ENCODE measurements around the gene ZNF609.

Gene ZNF609

DNA sequence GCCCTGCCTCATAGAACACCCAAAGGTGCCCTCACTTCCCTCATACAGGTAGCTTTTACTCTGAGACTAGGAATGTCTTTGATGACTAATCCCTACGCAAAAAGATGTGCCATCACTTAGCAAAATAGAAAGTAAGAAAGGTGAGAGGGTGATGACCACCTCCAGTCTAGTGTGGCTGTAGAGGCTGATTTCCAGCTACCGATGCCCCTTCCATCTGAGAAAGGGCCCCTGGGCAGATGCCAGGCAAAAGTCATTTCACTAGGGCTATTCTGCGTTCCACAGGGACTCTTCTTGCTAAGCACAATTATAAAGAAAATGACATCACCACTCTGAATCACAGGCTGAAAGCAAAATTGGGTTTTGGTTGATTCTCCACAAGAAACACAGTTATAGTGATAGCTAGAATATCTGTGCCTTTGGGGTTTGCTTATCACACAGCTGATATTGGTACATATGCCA, 237.6 kb downstream of the ZNF609 start:
- no peak for DNase-seq (ENCODE audit: low spot score)

DNA sequence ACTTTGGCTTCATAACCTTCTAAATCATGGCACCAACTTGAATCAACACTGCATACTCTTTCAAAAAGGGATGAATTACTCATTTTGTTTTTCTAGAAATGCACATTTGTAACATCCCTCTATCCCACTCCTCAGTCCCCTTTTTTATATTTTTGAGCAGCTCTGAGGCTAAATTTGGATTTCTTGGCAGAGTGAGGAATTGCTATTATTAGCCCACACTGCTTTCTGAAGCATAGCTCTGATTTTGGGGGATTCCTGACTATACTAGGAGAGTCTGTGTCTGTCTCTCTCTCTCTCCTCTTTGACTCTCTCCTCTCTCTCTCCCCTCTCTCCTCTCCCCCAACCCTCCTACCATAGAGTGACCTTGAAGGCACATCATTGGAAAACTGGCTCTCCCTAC, 238.4 kb downstream of the ZNF609 start:
- DNase-seq (ENCODE audit: low spot score): no peak

DNA sequence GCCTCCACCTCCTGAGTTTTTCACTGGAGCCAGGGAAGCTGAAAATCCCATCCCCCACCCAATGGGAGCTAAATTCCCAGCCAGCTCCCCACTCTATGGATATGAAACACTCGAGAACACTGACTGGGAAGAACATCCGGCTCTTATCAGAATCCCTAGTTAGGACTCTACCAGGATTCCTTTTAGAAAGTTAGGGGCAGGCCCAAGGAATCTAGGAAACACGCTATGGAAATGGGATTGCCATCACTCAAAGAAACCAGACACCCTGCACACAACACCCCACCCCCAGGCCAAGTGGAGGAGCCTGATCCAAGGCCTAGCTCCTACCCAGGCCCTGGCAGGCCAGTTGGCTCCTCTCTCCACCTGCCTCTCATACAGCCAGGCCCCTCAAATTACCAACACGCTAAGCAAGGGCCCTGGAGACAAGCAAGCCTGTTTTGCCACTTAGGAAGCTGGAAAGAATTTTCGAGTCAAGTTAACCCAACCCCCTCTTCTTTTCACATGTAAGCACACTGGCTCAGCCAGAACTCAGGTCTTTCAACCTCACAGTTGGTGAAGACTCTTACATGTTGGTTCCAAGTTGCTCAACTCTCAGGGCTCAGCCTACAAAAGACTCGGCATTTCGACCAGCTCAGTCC, 239.5 kb downstream of the ZNF609 start:
- DNase-seq (ENCODE audit: low spot score): peak; percentile 82

DNA sequence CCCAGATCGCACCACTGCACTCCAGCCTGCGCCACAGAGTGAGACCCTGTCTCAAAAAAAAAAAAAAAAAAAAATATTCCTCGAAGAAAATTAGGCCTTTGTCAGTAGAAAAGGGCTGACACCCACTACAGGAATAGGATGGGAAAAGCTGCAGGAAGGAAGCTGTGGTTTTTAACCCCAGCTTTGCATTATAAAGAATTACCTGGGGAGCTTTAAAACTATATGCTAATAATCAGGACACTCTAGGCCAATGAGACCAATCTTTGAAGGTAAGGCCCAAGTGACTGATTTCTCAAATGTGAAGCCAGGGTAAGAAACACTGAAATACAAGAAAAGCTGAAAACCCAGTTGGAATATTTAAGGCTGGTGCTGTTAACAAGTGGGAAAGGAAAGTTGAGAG, 240.7 kb downstream of the ZNF609 start:
- no peak for DNase-seq (ENCODE audit: low spot score)

DNA sequence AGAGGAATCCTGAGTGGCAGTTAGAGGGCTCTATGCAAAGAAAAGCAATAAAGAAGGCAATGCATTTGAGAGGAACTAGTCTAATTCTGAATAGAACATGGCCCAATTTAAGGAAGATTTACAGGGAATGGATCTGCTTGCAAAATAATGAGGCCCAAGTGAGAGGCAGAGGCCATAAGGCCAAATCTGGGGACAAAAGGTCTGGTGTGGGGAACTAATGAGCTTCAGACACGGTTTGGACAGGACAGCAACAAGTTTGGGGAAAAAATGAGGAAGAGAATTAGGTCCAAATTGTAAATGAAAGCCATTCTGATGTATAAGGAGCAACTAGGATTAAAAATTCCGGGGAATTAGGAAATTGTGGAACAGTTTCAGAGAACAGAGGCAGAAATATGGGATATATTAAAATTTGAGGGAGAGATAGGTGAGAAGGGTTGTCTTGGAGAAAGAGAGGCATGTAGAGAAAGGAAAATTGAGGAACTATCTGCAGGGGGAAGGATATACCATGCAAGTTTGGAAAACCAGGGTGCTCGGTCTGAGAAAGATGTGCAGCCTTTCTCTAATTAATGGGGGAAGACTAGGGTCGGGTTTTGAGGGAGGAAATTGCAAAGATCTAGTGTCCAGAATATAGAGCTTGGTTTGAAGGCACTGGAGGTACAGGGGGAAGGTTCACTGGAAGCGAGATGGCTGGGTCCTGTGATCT, 241.3 kb downstream of the ZNF609 start:
- no peak for DNase-seq (ENCODE audit: low spot score)

DNA sequence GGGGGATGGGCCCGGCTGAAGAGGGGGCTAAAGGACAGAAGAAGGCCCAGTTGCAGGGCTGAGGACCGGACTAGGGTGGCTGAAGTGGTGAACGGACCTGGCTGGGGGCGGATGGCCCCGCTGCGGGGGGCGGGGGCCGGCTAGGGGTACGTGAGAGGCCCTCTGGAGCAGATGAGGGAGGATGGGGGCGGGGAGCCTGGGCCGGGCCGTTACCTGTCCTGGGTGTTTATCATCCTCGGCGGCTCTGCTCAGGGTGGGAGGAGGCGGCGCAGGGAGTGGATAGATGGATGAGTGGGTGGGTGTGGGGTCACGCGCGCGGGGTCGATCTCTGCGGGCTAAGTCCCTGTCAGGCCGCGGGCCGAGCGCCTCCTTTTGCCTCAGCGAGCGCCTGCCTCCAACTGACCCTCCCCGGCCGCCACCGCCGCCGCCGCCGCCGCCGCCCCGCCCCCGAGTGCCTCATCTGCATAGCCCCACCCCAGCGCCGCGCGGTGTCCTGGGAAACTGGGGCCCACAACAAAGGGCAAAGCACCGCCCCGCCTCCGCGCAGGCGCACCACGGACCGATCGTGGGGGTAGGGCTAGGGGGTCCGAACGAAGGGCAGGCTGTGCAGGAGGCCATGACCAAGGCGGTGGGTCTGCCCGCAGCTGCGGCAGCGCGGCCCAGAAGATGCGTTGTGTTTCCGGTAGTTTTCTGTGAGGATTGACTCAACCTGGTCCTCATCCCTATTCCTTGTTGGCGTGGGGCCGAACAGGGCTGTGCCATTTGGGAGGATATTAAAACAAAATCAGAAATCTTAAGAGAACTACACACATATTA, 242.6 kb downstream of the ZNF609 start:
- peak; percentile 99 for DNase-seq (ENCODE audit: low spot score)

DNA sequence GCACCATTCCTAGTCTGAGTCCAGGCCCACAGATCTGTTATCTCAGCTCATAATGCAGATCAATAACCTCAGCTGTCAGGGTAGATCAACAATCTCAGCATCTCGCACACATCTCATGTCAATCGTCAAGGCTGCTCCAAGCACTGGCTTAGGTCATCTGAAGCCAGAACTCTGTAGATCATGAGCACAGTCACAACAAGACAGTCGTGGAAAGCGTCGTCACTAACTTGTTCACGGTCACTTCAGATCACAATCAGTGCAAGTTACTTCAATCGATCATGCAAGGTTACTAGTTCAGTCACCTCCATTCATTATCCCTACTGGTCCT, 243.2 kb downstream of the ZNF609 start:
- no peak for DNase-seq (ENCODE audit: low spot score)

DNA sequence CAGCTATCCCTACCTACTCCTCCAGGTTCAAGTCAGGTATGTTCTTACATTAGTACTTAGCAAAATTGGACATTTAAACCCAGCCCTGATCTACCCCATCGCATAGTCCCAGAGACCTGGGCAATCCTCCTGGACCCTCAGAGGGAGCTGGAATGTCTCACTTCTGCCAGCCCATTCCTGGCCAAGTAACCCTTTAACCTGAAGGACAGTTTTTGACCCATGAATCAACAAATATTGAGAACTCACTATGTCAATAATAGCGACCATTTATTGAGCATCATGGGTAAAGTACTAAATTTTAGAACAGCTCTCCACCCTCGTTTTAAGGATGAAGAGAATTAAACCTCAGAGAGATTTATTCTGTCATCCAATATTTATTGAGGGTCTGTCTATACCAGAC, 244.6 kb downstream of the ZNF609 start:
- no peak for DNase-seq (ENCODE audit: low spot score)

DNA sequence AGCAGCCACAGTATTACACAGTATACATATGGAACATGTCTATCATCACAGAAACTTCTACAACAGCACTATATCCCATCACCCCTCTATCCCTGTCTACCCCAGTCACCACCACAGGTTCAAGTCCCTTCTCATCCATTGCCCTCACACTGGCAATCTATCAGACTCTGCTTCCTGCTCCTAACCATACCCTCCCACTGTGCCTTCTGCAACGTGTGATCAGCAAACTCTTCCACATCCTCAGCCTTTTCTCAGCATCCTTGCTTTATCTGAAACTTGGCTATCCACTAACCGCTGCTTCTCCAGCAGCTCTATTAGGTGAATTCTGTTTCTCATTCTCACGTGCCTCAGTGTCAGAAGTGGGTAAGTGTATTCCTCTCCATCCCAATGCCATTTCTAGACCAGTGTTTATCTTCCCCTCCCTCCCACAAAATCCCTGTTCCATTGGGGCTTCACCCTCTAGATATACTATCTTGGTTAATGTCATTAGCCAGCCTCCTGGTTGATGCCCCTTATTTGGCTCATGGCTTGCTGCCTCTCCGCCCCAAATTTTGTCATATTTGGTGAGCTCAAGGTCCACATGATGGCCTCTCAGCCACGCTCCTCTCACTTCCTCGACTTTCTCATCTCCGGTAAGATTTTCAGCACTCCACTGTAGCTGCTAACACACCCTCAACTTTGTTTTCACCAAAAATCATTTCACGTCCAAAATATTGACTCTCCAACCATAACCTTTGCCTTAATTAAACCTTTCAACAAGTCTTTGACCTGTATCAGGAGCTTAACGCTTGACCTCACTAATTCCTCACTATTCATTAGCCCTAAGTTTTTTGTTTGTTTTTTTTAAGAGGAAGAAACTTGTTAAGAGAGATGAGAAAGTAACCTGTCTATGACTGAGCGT, 245.9 kb downstream of the ZNF609 start:
- DNase-seq (ENCODE audit: low spot score): no peak

DNA sequence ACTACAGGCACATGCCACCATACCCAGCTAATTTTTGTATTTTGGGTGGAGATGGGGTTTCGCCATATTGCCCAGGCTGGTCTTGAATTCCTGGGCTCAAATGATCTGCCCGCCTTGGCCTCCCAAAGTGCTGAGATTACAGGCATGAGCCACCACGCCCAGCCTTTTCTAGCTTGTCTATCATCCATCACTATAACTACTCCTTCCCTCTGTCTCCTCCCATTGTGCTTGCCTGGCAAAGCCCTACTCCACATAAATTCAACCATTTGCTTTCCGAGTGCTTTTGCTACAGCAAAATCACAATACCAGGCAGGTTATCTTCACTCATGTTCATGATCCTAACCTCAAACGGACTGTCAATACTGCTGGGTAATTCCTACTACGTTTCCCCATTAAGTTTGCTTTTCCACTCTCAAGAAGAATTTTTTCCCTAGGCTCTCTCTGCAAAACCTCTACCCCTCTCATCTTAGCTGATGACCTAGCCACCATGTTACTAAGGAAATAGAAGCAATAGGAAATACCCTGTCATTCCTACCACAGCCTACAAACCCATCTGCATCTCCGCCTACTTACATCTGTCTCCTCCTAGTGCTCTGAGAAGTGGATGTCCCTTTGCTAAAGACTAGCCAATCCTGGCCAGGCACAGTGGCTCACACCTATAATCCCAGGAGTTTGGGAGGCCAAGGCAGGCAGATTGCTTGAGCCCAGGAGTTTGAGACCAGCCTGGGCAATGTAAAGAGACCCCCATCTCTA, 250.5 kb downstream of the ZNF609 start:
- DNase-seq (ENCODE audit: low spot score): no peak

DNA sequence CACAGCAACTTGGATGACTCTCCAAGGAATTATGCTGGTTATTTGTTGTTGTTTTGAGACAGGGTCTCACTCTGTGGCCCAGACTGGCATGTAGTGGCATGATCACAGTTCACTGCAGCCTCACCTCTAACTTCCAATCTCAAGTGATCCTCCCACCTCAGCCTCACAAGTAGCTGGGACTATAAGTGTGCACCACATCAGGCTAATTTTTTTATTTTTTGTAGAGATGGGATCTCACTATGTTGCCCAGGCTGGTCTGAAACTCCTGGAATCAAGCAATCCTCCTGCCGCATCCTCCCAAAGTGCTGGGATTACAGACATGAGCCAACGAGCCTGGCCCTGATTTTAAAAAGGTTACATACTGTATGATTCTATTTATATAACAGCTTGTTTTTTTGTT, 252.0 kb downstream of the ZNF609 start:
- DNase-seq (ENCODE audit: low spot score): no peak

DNA sequence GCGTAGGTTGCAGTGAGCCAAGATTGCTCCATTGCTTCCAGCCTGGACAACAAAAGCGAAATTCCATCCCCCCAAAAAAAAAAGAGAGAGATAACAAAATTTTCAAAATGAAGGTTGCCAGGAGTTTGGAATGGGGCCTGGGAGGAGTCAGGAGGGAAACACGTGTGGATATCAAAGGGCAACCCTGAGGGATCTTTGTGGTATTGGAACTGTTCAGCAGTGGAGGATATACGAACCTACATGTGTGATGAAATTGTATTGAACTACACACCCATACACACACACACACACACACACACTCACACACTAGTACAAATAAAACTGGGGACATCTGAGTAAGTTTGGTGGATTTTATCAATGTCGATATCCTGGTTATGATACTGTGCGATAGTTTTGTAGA, 253.2 kb downstream of the ZNF609 start:
- DNase-seq (ENCODE audit: low spot score): no peak

DNA sequence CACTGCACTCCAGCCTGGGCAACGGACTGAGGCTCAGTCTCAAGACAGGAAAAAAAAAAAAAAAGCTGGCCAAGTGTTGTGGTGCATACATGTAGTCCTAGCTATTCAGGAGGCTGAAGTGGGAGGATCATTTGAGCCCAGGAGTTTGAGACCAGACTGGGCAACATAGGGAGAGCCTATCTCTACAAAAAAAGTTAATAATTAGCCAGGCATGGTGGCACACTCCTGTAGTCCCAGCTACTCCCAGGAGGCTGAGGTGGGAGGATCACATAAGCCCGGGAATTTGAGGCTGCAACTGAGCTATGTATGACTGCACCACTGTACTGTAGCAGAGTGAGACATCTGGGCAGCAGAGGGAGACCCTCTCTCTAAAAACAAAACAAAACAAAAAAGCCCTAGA, 256.1 kb downstream of the ZNF609 start:
- DNase-seq (ENCODE audit: low spot score): no peak

DNA sequence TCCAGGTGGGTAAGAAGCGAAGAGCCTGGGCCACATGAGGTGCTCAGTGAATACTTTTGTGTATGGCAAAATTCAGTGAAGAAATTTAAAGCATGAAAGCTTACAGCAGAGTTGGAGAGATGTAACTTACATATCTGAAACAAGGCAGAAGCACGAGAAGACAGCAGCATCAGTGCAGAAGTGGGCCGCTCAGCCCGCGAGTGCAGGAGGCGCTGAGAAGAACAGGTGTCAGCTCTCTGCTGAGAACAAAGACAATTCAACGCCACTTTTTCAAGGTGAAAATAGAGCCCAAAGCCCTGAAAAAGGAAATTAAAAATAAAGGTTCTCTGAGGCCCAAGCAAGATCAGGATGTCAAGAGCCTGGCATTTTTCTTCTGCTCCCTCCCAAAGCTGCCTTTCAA, 256.8 kb downstream of the ZNF609 start:
- no peak for DNase-seq (ENCODE audit: low spot score)

DNA sequence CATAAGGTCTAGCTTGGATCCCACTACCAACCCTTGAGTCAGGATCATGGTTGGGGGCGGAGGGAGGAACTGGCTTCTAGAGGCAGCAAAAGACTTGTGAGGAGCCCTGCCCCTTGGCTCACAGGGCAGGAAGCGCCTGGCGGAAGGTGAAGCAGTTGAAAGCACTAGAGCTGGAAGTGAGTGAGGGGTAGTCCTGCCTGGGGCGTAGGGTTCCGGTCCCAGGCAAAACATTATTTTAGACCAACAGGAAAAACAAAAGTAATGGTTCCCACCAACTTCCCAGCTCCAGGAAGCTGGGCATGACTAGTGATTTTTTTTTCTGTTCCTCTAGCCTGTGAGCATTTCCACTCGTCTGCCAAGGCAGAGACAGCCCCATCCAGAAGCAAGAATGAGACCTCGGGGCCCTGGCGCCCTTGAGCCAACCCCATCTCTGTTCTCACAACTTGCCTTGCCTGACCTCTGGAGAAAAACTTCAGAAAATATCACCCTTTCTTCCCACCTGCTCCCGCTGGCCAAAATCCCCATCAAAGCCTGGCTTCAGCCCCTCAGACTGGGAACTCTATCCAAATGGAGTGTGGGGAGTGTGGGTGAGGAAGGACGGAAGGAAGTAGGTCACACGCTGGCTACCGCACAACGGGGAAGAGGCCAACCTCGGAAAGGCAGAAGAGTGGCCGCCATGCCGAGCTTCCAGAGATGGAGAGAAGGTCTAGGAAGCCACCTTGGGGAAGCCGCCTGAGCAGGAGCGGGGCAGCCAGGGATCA, 257.5 kb downstream of the ZNF609 start:
- DNase-seq (ENCODE audit: low spot score): no peak

DNA sequence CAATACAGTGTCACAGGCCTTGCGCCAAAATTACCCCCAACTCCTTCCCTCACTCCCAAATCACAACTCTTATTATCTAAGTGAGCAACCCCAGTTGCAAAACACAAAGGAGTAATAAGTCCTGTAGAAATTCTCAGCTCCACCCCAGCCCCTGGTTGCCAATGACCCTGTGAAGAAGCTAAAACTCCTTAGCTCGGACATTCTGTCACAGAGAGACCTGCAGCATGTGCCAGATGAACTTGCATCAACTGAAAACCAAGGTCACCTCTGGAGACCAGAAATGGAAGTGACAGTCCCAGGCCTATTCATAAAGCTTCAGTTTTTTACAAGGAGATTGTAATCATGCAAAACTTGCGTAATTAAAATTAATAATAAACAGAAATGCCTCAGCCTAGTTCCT, 259.8 kb downstream of the ZNF609 start:
- DNase-seq (ENCODE audit: low spot score): no peak

DNA sequence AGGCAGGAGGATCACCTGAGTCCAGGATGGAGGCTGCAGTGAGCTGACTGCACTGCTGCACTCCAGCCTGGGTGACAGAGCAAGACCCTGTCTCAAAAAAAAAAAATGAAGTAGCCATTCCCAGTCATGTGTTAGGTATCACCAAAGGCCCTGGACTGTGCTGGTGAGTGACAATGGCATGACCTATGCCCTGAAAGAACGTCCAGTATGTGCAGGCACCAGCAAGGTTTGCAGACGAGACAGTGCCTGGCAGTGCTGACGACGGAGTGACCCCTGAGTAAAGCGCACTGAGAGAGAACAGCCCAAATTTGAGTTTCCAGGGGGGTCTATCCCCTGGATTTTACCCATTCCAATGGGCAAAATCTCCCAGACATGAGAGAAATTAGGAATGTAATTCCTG, 269.8 kb downstream of the ZNF609 start:
- no peak for DNase-seq (ENCODE audit: low spot score)

DNA sequence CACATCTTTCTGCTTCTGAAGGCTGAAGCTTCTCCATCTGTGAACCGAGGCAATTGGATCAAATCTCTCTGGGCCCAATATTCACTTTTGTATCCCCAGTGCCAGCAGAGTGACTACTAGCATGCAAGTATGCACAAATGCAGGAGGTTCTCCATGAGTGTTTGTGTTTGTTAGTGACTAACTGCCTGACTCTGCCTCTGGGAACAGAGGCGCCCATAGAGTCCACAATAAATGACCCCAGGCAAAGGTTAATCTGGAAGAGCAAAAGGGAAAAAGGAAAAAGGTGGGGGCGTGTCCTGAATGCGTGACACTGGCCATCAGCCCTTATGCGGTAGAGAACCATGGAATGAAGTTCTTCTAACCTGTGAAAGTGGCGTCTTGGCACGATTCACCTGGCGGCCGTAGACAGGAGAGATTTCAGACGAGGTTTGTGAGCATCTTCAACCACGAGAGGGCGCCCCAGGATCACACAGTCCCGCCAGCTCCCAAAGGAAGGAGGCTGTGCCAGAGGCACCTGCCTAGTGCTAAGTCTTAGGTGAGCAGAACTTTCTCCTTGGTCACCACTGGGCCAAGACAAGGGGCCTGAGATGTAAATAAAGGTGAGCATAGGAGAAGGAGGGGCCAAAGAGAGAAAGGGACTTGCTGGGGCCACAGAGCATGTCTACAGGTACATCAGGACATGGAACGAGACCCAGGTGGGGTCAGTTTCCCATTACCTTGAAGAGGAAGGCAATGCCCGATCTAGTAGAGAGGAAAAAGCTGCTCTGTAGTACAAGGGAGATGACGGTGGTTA, 270.8 kb downstream of the ZNF609 start:
- DNase-seq (ENCODE audit: low spot score): peak; percentile 86

DNA sequence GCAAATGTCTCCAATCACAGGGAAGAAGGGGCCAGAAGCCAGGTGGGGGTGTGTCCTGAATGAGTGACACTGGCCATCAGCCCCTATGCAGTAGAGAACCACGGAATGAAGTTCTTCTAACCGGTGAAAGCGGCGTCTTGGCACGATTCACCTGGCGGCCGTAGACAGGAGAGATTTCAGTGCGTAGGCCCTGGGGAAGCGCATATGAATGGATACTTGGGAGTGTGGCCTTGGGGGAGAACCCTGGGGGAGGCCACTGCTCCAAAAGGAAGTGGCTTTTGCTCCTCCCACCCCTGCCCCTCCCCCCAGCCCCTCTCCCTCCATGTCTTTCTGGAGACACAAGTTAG, 271.4 kb downstream of the ZNF609 start:
- DNase-seq (ENCODE audit: low spot score): no peak
